NOMO-1 treated with dmso at 0.1 percent for 144 hours (cell line): Measurements from ENCODE around the gene MAP3K1.

ENCODE experiments used
- DNase-seq: peaks from one replicate; lab custom pipeline; 2025; ENCODE audit not compliant: unreplicated experiment; lab: John Stamatoyannopoulos, UW

MAP3K1 gene

DNA sequence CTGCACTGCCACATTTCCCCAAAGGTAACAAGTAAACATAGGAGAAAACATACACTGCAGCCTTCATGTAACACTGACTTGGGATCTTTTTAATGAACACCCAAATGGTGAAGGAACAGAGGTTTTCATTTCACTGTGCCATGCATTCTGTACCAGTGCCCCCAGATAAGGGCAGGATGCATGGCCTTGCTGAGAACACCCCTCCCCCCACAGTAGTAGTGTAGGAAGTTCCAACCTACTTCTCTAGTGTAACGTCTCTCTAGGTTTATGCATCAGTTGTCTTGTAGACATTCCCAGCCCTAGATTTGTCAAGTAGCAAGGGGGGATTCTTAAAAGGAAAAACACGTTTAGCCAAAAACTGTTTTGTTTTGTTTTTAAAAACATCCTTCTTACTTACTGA is 29.9 kb downstream of the MAP3K1 start:
- no peak for DNase-seq

DNA sequence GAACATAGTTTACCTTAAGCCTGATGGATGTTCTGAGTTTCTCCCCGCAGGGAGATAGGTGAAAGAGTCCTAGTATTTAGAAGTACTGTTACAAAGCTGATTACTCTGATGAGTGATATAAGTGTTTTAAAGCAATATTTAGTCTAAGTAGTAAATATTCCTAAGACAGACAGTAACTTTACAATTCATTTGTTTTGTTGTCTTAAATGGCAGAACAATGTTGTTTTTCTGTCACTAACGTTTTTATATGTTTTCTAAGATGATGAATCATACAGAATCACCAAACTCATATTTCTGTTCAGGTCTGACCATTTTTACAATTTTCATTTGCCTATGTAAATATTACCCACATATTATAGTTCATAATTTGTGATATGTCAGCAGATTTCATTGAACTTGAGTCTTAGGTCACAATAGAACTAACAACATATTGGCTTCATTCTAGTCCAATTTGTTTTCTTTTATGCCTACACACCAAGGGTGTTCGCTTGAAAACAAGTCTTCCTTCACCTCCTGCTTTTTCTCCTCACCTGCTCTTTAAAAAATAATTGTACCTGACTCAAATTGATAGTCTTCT is 30.6 kb downstream of the MAP3K1 start:
- DNase-seq = no peak

- DNase-seq = no peak
These were observed 32.9 kb downstream of the MAP3K1 start for GRCh38 chr5:56848206-56848605.

GRCh38 chr5:56849671-56850070 is 34.3 kb downstream of the MAP3K1 start:
- no peak for DNase-seq

DNA sequence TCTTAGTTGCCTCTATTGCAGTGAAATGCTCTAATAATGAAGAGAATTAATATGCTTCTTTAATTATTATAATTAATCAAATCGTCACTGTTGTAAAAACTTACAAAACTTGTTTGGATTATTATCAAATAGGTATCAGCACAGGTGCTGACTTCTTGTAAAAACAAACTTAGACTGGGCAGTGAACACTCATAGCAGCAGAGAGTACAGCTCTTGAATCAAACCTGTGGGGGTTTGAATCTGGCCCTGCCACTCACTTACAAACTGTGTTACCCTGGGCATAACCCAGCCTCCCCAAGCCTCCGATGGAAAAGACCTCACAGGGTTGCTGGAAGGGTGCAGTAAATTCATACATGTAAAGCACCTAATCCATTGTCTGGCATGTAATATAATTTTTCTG is 35.1 kb downstream of the MAP3K1 start:
- no peak for DNase-seq

- no peak for DNase-seq
These were observed 36.1 kb downstream of the MAP3K1 start for GRCh38 chr5:56851258-56851941.

DNA sequence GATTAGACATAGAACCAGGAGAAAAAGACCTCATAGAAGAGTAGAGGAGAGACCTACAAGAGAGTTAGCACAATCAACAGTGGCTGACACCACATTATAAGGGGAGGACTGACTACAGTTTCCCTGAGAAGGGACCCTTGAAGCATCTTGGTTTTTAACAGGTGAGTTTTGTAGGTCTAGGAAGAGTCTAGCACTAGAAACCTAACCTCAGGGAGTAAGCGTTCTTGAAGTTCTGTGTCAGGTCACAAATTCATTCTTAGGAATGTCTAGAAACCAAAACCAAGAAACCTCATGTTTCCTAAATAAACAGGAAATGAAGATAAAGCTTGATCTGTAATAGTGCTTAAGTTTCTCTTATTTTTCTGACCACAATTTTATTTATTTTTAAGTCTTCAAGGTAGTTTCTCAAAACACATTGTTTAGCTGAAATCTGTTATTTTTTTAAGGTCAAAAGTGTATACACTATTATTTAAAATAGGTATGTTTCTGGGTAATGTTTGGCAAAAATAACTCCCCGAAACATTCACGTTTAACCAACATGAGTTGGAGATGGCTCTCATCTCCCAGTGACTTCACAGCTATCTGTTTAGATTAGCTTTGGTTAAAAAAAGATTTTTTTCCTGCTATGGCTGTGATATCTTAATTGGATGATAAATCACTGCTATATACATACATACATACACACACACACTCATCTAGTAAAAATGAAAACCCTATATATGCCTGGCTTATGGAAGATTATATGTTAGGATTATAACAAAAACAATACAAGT is 37.1 kb downstream of the MAP3K1 start:
- no peak for DNase-seq

DNA sequence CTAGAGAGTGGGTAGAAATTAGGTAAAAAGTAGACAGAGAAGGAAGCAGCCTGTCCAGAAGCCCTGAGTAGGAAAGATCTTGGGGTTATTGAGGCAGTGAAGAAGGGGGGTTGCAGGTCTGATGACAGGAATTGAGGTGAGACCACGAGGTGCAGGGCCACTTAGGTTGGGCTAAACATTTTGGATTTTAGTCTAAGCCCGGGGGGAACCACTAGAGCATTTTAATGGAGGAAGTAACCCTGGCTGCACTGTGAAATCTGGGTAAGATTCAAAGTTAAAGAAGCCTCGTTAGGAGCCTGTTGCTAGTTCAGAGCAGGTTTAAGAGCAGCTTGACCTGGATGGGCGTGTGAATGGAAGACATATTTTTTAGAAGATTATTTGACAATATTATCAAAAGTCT is 38.3 kb downstream of the MAP3K1 start:
- no peak for DNase-seq

GRCh38 chr5:56854920-56855319 is 39.6 kb downstream of the MAP3K1 start:
- DNase-seq = no peak

GRCh38 chr5:56856541-56857178 is 41.3 kb downstream of the MAP3K1 start:
- DNase-seq = no peak

GRCh38 chr5:56858777-56859442 is 43.6 kb downstream of the MAP3K1 start:
- no peak for DNase-seq

DNA sequence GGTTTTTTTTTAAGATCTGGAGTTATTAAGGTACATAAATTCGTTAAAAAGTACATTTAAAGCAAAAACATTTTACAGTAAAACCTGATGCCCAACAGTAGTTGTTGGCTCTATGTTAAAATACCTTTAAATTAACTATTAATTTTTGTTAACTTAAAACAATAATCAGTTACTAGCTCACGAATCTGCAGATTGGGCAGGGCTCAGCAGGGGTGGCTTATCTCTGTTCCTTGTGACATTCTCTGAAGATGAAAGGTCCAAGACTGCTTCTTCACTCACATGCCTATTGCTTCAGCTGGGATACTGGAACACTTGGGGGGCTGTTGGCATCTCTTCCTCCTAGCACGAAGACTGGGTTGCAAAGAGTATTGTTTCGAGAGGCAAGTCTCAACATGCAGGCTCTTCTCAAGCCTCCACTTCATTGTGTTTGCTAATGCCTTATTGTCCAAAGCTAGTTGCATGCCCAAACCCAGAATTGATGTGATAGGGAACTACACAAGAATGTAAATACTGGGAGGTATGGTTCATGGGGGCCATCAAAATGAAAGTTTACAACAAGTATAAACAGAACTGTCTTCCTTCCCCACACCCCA is 46.6 kb downstream of the MAP3K1 start:
- no peak for DNase-seq

GRCh38 chr5:56862909-56863308 is 47.6 kb downstream of the MAP3K1 start:
- DNase-seq = no peak

- DNase-seq = no peak
These were observed 56.4 kb downstream of the MAP3K1 start for GRCh38 chr5:56871777-56872176.

- DNase-seq = no peak
These were observed 57.7 kb downstream of the MAP3K1 start for GRCh38 chr5:56873056-56873455.

GRCh38 chr5:56876327-56876726 is 61.0 kb downstream of the MAP3K1 start:
- no peak for DNase-seq

DNA sequence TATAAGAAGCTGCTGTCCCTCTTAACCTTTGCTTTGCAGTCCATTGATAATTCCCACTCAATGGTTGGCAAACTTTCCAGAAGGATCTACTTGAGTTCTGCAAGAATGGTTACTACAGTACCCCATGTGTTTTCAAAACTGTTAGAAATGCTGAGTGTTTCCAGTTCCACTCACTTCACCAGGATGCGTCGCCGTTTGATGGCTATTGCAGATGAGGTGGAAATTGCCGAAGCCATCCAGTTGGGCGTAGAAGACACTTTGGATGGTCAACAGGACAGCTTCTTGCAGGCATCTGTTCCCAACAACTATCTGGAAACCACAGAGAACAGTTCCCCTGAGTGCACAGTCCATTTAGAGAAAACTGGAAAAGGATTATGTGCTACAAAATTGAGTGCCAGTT is 66.2 kb downstream of the MAP3K1 start:
- no peak for DNase-seq

GRCh38 chr5:56893251-56893951 is 78.1 kb downstream of the MAP3K1 start:
- no peak for DNase-seq

- DNase-seq = no peak
These were observed 81.4 kb downstream of the MAP3K1 start for GRCh38 chr5:56896763-56897162.

GRCh38 chr5:56898213-56898612 is 82.9 kb downstream of the MAP3K1 start:
- DNase-seq = no peak
